Epithelial cell of prostate (primary cell): ENCODE data around the gene MORC2.

Source experiments
- DNase-seq: peaks from one replicate; pipeline ENCODE4 v3.0.0-alpha.2; 2011; ENCODE audit warnings: low read depth, low spot score
- H3K27ac ChIP-seq: fragments of 450-650 bp; 2 replicates; pipeline ENCODE4 v1.5.1; 2017; ENCODE audit warnings: mild to moderate bottlenecking

Gene MORC2

DNA sequence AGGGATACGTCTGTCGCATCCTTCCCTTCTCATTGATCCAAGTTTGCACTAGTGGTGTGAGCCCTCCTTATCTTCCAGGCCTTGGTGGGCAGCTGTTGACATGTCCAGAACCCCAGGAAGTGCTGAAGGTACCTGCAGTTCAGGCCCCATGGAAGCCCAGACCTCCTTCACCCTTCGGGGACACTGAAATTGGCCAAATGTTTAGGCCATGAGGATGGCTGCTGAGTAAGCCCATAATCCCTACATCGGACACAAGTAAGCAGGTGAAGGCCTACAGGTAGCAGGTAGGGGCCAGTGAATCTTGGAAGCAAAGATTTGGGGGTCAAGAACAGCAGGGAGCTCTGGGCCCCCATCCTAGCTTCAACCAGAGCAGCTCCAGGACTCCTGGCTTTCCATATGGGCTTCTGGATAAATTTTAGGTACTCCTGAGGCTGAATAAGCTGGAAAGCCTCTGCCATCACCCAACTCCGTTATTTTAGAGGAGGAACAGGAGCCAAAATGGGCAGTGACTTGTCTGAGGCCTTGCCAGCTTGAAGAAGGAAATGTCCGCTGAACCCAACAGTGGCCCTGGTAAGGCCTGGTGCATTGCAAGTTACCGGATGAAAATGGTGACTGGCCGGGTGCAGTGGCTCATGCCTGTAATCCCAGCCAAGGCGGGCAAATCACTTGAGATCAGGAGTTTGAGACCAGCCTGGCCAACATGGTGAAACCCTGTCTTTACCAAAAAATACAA lies 45.2 kb downstream of the MORC2 start:
- no peak overlapping the region for H3K27ac ChIP-seq
- no peak for DNase-seq

- no peak for DNase-seq
- H3K27ac ChIP-seq: no peak overlapping the region
These were observed 46.4 kb downstream of the MORC2 start for GRCh38 chr22:30922151-30922611.

DNA sequence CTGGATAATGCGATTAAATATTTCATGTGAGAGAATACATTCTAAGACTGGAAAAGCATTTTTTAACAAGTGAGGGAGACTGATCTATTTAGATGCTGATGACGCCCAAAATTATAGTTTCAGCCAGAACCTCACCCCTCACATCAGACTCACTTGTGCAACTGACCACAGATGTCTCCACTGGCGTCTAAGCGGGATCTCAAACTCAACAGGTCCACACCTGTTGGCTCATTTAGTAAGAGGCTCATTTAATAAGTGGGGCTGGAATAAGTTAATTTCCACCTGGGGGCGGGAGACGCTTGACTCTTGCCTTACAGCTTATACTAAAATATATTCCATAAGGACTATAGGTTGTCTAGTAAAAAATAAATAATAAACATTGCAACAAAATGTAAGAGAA lies 47.5 kb downstream of the MORC2 start:
- no peak overlapping the region for H3K27ac ChIP-seq
- DNase-seq: peak; percentile 24

DNA sequence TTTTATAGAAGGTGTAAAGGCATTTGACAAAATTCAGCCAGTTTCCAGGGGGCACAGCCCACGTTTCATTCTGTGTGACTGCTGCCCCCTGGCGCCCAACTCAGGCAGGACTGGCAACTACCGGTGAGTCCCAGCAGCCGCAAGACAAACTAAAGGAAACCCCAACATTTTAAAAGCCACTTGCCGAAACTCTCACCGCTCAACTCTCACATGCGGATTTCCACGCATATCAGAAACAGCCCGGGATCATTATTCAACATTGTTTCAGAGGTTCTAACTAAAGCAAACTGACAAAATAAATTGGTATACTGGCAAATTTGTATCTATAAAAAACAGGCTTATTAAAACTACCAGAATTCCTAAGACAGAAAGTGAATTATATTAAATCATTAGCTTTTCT lies 48.2 kb downstream of the MORC2 start:
- H3K27ac ChIP-seq: no peak overlapping the region

GRCh38 chr22:30919973-30920372 lies 48.6 kb downstream of the MORC2 start:
- DNase-seq: no peak
- H3K27ac ChIP-seq: no peak overlapping the region

More for the DNA sequence above, 48.2 kb downstream of the MORC2 start:
- DNase-seq: no peak

DNA sequence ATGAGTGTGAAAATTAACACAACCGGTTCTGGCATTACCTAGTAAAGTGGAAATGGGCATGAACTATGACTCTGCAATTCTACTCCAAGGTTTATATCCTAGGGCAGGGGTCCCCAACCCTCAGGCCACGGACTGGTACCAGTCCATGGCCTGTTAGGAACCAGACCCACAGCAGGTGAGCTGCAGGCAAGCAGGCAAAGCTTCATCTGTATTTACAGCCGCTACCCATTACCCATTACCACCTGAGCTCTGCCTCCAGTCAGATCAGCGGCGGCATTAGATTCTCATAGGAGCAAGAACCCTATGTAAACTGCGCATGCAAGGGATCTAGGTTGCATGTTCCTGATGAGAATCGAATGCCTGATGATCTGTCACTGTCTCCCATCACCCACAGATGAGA lies 49.8 kb downstream of the MORC2 start:
- no peak overlapping the region for H3K27ac ChIP-seq
- DNase-seq: no peak

DNA sequence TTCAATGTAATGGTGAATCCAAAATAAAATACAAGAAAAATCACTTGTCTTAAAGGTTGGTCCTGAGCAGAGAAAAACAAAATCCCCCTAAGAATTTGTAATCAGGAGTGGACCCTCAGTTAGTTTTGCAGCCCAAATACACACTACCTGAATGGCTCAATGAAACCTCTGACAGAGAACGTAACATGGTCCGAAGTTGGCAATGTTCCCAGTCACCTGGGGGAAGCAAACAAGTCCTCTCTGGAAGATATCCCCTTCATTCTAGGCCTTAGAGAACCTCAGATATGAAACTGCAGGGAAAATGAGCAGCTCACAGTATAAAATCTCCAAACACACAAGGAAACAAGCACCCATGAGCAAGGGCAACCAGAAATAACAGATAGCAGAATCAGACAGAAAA lies 58.2 kb downstream of the MORC2 start:
- no peak overlapping the region for H3K27ac ChIP-seq
- DNase-seq: no peak

DNA sequence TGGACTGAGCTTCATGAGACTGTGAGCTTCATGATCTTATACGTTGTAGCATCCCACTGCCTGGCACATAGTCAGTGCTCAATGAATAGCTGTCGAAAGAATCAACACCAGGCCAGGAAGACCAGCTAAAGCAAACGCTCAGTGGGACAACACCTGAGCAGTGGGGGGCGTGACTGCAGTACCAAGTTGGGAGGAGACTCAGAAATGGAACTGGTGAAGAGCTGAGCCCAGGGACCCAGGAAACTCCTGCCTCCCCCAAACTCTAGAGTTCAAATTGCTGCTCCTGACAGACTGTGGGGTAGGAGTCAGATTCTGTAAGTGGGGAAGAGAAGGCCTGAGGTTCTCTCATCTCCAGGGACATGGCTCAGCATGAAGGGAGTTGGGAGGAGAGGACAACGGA lies 59.3 kb downstream of the MORC2 start:
- H3K27ac ChIP-seq: no peak overlapping the region
- DNase-seq: no peak

GRCh38 chr22:30908051-30908461 lies 60.5 kb downstream of the MORC2 start:
- no peak for DNase-seq
- no peak overlapping the region for H3K27ac ChIP-seq

DNA sequence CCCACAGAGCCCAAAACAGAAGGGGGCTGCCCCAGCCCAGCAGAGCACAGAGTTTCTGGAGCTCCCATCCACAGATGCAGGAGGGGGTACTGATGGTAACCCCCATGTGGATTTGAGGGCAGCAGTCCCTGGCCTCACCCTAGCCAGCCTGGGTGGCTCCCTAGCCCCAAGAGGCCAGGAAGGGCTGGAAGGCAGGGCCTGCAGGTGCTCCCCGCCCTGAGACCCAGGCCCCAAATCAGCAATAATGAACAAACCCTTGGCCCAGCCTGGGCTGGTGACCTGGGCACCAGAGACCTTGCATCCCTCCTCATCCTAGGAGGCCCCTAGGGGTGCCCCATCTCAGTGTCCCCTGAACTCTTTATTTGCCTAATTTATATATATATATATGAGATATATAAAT lies 61.6 kb downstream of the MORC2 start:
- no peak for DNase-seq
- H3K27ac ChIP-seq: no peak overlapping the region

DNA sequence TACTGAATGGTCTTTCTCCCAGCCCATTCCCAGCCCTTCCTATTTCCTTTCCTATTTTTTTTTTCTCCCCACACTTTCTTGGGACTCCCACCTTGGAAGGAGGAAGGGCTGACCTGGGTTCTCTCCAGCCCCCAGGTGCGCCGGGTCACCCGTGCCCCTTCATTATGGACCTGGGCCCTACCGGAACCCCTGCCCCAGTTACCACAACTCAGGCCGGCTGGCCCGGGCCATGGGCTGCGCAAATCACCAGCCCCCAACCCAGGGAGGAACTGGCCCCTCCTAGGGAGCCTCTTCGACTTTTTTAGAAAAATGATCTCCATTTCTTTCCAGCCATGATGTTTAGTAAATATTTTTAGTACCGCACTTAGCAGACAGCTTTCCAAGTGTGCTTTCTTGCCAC lies 62.2 kb downstream of the MORC2 start:
- no peak for DNase-seq
- no peak overlapping the region for H3K27ac ChIP-seq

DNA sequence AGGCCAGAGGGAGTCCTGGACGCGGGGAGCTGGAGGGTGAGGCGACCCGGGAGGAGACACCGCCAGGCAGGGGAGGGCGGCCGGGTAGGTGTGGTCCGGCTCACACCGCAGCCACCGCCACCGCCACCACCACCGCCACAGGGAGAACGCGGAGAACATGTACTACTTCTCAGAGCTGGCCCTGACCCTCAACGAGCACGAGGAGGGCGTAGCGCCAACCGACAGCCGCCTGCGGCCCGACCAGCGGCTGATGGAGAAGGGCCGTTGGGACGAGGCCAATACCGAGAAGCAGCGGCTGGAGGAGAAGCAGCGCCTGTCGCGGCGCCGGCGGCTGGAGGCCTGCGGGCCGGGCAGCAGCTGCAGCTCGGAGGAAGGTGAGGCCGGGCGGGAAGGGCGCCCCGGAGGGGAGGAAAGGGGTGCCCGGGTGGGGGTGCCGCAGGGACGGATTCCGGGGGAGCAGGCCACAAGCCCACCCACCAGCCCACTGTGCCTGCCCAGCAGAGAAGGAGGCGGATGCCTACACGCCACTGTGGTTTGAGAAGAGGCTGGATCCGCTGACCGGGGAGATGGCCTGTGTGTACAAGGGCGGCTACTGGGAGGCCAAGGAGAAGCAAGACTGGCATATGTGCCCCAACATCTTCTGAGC lies 62.8 kb downstream of the MORC2 start:
- no peak for DNase-seq
- H3K27ac ChIP-seq: no peak overlapping the region

- H3K27ac ChIP-seq: no peak overlapping the region
- DNase-seq: no peak
These were observed 64.6 kb downstream of the MORC2 start for GRCh38 chr22:30903876-30904460.

DNA sequence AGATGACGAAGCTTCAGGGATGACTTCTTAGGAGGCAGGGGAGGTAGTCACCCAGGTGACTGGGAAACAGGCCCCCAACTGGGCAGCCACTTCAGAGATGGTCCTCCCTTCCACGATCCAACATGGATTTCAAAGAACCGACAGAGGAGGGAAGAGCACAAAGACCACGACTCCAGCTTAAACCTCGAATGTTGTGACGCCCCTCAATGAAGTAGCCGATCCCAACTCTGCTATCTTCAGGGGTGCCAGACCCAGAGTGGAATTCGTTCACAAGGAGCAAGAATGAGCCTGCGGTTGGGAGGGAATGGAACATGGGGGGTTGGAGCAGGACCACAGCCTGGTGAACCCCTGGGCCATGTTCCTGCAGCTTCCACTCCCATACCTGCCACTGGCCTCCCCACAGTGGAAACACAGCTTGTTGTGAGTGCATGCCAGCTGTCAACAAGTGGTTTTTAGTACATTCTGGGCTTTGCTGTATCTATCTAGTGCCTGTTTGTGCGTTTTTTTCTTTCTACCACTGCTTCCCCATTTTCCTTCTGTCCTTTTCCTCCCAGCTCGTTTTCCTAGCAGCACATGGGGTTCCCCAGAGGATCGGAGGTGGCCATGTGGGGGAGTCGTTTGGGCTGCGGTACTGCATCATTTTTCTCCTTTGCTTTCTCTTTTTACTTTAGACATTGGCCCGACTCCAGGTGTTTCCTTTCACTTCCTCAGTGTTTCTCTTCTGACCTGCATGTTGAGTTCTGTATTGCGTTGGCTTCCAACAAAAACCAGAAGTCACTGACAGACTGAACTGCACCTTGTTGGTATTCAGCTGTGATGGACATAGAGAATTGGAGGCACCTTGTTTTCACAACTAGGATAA lies 65.8 kb downstream of the MORC2 start:
- no peak for DNase-seq
- no peak overlapping the region for H3K27ac ChIP-seq

- no peak overlapping the region for H3K27ac ChIP-seq
- no peak for DNase-seq
These were observed 74.2 kb downstream of the MORC2 start for GRCh38 chr22:30894371-30894740.

DNA sequence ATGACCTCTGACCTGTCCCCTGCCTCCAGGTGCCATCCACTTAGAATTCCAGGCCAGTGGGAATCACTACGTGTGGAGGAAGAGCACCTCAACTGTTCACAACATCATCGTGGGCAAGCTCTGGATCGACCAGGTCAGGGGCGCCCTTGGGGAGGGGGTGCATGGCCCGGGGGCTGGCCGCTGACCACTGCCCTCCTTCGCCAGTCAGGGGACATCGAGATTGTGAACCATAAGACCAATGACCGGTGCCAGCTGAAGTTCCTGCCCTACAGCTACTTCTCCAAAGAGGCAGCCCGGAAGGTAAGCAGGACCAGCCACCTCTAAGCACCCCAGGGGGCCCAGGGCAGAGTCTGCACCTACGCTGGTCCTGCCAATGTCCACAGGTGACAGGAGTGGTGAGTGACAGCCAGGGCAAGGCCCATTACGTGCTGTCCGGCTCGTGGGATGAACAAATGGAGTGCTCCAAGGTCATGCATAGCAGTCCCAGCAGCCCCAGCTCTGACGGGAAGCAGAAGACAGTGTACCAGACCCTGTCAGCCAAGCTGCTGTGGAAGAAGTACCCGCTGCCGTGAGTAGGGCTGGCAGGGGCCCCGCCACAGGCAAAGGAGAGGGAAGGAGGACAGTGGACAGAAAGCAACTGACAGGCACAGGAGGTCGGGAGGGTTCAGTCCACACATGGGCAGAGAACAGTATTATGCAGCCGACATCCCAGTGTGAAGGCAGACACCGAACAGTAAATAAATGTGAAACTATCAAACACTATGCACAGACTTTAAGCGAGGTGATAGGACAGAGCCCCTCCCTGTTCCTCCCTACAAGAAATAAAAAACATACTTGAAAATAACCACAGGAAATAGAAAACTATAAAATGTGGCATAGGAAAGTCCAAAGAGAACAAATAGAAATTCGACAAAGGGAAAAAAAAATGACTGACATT lies 74.9 kb downstream of the MORC2 start:
- no peak overlapping the region for H3K27ac ChIP-seq
- no peak for DNase-seq

- DNase-seq: no peak
- H3K27ac ChIP-seq: no peak overlapping the region
These were observed 75.8 kb downstream of the MORC2 start for GRCh38 chr22:30892731-30893221.

GRCh38 chr22:30892286-30892685 lies 76.3 kb downstream of the MORC2 start:
- H3K27ac ChIP-seq: no peak overlapping the region
- no peak for DNase-seq

DNA sequence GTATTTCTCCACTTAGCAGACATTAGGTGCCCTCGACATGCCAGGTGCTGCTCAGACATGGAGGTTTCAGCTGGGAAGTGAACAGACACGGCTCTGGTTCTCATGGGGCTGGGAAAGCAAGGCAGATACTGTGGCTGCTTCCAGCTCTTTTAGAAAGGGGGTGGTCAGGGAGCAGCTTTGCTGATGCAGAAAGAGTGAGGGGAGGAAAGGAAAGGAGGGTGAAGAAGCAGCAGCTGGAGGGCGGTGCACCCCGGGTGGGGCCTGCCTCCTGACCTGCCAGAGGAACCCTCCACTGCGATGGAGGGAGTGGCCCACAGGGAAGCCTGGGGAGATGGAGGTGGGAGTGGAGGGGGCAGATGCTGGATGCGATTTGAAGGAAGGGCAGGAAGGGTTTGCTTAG lies 76.8 kb downstream of the MORC2 start:
- H3K27ac ChIP-seq: no peak overlapping the region
- DNase-seq: no peak

DNA sequence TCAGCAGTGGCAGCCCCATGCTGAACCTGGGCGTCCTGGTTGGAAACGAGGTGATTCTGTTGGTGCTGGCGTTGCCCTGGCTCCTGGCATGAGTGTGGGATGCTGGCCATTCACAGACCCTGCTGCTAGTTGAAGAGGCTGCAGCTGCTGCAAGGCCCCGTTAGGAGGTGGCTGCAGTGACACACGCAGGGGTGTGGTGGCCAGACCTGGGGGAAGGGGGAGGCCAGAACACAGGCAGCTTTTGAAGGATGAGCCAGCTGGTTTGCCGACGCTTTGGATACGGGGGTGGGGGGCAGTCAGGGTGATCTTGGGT lies 77.2 kb downstream of the MORC2 start:
- H3K27ac ChIP-seq: no peak overlapping the region

More for the DNA sequence above, 77.2 kb downstream of the MORC2 start:
- no peak for DNase-seq
